ENCODE results near the gene RPS19BP1. TPM values are rescaled to one million over a fixed set of nuclear protein-coding genes. Genes with fewer than 3 reads are reported as not detected.

RPS19BP1 gene
- total RNA-seq (ENCODE audit: low replicate concordance): 14.5 and 48.0 TPM in 2 replicates

GRCh38 chr22:39532215-39533073 lies at the start of gene RPS19BP1:
Gene RPS19BP1, minus strand, starts transcription at chr22:39532748. Its CDS starts 10 bp downstream, at chr22:39532738.

GRCh38 chr22:39570665-39571064 lies 38.1 kb upstream of the RPS19BP1 start, which contains the start of gene CACNA1I:
Gene CACNA1I, plus strand, starts transcription at chr22:39570753. Its CDS starts 0 bp downstream, at chr22:39570753.

GRCh38 chr22:39520226-39521105 lies 12.1 kb downstream of the RPS19BP1 start, which contains the start of gene ATF4:
Gene ATF4, plus strand, starts transcription at chr22:39520562. Its CDS starts 884 bp downstream, at chr22:39521446.

GRCh38 chr22:39502109-39502788 lies 30.3 kb downstream of the RPS19BP1 start, which contains the start of gene MIEF1:
Gene MIEF1, plus strand, starts transcription at chr22:39502290. Its CDS starts 9,005 bp downstream, at chr22:39511295.

Other genes starting within 250 kb of the RPS19BP1 start
- 3,988 and 6,455 TPM in 2 replicates for gene RPL3, start 213.1 kb downstream of the RPS19BP1 start, total RNA-seq (ENCODE audit: low replicate concordance)
- 17.3 and 23.6 TPM in 2 replicates for gene SYNGR1, start 182.8 kb downstream of the RPS19BP1 start, total RNA-seq (ENCODE audit: low replicate concordance)
- 11.4 and 18.1 TPM in 2 replicates for gene TAB1, start 133.0 kb downstream of the RPS19BP1 start, total RNA-seq (ENCODE audit: low replicate concordance)
- gene MGAT3, start 75.7 kb downstream of the RPS19BP1 start, total RNA-seq (ENCODE audit: low replicate concordance): 0.12 and 0.23 TPM in 2 replicates
- gene MIEF1, start 30.5 kb downstream of the RPS19BP1 start, total RNA-seq (ENCODE audit: low replicate concordance): 9.9 and 15.0 TPM in 2 replicates
- 222 and 274 TPM in 2 replicates for gene ATF4, start 12.2 kb downstream of the RPS19BP1 start, total RNA-seq (ENCODE audit: low replicate concordance)
- gene CACNA1I, start 38.0 kb upstream of the RPS19BP1 start, total RNA-seq (ENCODE audit: low replicate concordance): under 0.01 TPM in 2 replicates